GM19372 (cell line): ENCODE results near the gene ELP2.
"Not testable (repeated sequence)": the region's sequence is repeated elsewhere in the genome, so short reads cannot be mapped to it uniquely, and the experiment has no call there.

Source experiments
- ATAC-seq: cut with Tn5 transposase; IDR thresholded peaks from one replicate; pipeline ENCODE4 v1.9.1; 2021; ENCODE audit warnings: mild to moderate bottlenecking, low read depth, moderate library complexity; ENCODE audit not compliant: unreplicated experiment

The ELP2 gene

DNA sequence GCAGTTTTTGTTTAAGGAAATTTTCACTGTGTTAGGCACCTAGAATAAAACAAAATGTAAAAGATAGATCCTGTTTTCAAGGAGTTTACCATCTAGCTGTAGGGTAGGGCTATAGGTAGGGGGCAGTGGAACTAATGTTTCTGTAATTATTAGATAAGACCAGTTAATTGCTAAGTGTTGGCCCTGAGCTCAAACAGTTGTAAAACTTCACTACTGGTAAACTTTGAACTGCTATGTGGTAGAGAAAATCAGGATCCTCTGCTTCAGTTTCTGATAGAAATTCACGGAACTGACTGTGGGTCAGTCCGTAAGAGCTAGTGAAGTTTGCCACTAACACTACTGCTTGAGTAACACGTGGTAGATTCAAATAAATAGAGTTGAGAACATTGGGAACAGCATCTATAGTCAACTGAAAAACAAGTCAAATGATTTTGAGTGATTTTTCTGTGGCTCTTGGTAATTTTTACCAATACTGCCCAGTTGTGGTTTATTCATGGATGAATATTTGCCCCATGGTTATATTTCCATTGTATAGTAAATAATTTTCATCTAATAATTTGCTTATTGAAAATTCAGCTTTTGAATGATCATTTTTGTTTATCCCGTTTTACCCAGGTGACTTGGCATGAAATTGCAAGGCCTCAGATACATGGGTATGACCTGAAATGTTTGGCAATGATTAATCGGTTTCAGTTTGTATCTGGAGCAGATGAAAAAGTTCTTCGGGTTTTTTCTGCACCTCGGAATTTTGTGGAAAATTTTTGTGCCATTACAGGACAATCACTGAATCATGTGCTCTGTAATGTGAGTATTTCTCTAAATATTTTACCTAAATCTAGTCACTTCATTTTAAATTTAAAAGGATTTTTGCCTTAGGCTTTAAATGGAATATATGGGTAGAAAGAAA, 26.4 kb downstream of the ELP2 start:
- no peak for ATAC-seq

DNA sequence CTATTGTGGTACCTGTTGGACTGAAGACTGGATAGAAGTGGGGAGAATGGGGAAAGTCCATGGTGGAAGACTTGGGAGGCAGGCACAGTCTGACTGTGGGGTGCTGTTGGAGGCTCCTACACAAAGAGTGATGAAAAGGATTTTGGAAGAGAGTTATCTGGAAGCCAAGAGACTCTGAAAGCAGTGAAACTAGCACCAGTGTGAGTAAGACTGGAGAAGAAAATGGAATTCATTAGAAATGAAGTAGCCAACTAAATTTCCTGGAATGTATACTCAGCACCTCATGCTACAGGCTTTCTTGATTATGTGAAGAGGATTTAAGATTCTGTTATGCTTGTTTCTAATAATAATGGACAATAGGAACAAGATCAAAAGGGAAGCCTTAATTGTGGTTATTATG, 27.7 kb downstream of the ELP2 start:
- no peak for ATAC-seq

- ATAC-seq, result no peak
Observed at GRCh38 chr18:36158266-36158867, 28.7 kb downstream of the ELP2 start.

DNA sequence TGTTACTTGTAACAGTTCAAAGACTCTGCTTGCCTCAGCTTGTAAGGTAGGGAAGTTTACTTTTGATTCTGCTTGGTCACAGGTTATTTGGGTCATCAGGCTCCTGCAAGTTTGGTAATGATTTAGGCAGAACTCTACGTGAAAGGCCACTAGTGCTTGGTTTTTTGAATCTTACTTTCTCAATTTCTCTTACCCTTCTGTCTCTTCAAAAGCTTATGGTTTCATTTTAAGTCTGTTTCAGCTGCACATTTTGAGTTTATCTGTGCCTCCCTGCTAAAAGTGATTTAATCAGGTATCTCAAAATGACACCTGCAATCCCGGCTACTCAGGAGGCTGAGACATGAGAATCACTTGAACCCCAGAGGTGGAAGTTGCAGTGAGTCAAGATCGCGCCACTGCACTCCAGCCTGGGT, 31.3 kb downstream of the ELP2 start:
- no peak for ATAC-seq

- ATAC-seq, result no peak
Observed at GRCh38 chr18:36162981-36163380, 33.3 kb downstream of the ELP2 start.

DNA sequence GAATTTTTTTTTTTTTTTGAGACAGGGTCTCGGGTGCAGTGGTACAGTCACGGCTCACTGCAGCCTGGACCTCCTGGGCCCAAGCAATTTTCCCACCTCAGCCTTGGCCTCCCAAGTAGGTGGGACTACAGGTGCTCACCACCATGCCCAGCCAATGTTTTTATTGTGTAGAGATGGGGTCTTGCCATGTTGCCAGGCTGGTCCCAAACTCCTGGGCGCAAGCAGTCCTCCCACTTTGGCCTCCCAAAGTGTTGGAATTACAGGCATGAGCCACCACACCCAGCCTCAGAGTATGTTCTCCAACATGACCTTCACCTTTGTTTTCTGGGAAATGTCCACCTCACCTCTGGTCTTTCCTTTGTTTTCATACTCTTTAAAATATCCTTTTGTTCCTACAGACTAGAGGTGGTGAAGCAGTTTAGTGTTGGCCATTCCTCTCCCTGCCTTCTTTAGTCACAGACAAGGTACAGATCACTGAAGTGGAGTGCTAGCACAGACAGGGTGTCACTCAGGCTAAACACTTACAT, 38.1 kb downstream of the ELP2 start:
- ATAC-seq, result no peak

DNA sequence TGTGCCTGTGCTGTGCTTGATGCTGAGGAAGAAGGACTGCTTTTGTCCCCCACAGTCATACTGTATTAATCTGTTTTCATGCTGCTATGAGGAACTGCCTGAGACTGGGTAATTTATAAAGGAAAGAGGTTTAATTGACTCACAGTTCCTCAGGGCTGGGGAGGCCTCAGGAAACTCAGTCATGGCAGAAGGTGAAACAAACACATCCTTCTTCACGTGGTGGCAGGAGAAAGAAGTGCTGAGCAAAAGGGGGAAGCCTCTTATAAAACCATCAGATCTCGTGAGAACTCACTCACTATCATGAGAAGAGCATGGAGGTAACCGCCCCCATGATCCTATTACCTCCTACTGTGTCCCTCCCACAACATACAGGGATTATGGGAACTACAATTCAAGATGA, 38.6 kb downstream of the ELP2 start:
- ATAC-seq, result not testable (repeated sequence)

GRCh38 chr18:36169938-36170337, 40.2 kb downstream of the ELP2 start:
- no peak for ATAC-seq

DNA sequence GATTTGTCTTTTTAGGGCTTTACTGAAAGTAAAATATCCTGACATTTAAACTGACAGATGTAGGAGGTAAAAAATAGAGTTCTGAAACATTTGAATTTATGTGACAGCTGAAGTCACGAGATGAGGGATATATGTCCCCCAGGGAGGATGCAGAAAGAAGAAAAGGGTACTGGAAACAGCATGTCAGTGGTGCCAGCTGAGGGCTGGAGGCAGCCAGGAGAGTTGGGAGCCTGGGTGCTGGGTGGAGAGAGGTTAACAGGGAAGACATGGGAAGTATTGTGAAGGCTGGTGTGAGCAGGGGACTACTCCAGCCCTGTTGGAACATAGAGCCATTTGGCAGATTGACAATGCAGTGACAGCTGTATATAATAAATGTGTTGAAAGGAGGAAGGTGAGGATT, 45.8 kb downstream of the ELP2 start:
- no peak for ATAC-seq

DNA sequence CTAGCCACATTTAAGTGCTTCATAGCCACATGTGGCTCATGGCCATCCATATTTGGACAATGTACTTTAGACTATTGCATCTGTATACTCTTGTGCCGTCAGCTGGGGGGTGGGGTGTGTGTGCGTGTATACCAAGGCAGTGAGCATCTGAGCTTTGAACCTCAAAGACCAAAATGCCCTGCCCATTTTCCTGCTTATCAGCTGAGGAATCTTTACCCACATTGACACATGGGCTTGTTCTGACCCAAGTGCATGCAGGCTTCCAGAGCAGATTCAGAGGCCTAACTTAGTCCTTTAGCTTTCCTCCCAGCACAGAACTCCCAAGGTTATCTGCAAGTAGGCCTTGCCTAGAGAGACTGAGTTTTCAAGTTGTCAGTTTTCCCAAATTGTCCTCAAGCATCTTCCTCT, 46.5 kb downstream of the ELP2 start:
- ATAC-seq, result no peak

- ATAC-seq, result no peak
Observed at GRCh38 chr18:36176711-36177110, 47.0 kb downstream of the ELP2 start.

DNA sequence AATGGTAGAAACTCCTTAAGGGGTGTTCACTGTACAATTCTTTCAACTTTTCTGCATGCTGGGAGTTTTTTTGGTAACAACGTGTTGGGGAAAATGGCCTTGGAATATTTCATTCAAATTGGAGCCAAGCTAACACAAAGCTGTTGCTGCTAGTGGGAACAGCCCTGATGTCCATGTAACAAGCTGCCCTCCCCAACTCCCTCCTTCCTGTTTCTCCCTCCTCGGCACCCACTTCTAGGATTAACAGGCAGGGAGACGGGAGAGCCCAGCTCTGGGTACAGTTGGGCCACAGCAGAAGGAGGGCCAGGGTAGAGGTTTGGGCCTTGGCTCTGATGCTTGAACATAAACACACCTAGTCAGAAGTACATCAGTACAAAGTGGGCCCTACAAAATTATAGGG, 48.2 kb downstream of the ELP2 start:
- no peak for ATAC-seq

DNA sequence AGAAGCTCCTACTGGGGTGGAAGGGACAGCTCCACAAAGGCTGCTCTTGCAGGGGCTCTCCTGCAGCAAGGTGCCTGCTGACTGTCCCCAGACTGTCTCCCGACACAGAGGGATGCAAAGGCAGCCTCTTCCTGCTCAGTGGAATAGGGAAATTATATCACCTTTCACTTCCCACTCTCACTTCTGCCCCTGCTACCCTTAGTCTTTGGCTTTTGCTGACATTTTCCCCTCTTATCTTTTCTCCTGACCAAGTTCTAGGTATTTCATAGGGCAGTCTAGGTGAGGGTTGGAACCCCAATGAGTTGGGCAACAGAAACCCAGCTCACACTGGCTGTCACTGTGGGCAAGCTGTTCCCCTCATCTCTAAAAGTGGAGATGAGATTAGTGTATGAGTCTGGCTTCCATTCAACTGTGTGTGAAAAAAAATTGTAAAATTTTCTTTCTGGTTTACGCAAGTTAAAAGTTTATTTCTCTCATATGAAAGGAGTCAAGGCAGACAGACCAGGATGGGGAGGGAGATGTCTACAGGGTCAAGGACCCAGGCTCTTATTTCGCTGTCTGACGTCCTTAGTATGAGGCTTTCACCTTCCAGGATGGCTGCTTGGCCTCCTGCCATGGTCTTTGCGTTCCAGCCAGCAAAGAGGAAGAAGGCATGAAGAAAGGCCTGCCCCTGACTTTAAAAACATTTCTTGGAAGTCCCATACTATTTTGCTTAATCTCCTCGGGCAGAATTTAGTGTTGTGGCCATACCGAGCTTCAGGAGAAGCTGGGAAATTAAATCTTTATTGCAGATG, 50.1 kb downstream of the ELP2 start:
- ATAC-seq, result no peak

GRCh38 chr18:36181441-36181840, 51.7 kb downstream of the ELP2 start:
- no peak for ATAC-seq

DNA sequence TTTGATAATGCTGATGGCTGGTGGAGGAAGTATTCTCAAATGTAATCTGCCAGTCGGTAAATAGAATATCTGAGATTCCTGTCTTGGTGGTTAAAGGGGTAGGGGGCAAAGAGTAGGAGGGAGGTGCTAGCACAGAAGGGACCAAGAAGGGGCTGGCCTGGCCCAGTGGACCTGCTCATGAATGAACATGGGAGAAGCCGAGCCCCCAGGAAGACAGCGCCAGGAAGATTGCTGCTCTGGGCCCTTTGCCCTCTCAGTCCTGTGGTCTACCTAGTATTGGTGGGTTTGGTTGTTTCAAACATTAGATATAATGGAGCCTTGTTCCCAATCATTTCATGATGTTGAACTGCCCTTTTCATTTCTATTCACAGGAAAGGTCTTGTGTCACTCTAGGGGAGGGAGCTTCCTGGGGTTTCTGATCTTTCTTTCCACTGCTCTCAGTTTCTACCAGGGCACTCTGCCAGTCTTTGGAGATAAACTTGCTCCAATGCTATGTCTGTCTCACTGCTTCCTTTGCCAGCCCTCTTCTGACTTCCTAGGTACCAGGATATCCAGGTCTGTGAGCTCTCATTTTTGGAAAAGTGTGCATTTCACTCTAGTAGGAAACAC, 52.3 kb downstream of the ELP2 start:
- ATAC-seq, result no peak

DNA sequence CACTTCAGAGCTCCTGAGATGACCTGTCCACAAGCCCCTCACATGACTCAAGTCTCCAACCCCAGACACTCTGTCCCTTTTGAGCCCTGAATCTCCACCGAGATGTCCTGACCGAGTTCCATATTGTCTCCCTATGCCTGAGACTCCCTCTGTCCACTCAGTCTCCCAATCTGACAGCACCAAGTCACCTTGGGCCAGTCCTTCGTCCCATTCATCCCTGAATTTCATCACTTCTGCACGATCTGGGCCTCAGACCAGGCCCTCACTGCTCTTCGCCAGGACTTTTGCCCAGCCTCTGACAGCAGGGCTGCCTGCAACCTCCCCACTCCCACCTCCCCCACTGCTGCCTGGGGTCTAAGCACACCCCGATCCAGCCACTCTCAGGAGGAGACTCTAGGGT, 53.3 kb downstream of the ELP2 start:
- ATAC-seq, result no peak

DNA sequence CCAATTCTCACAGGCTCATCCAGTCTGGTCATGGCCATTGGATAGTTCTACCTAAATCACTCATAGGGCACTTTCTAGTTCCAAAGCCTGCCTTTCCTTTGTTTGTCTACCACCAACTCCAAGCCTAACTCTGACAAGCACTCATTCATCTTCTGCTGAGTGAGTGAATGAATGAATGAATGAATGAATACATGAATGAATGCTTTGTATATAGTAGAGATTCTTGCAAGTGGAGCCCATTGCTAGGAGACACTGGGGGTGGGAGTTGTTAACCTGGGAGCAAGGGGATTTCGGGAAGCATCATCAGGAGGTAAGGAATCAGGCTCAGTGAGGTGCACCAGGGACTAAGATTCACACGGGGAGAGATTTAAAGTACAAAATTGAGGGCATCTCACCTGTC, 54.3 kb downstream of the ELP2 start:
- no peak for ATAC-seq

- ATAC-seq, result no peak
Observed at GRCh38 chr18:36185157-36185556, 55.5 kb downstream of the ELP2 start.

GRCh38 chr18:36185901-36186460, 56.3 kb downstream of the ELP2 start:
- no peak for ATAC-seq

GRCh38 chr18:36186461-36187192, 56.9 kb downstream of the ELP2 start:
- ATAC-seq, result no peak
